Effector memory CD8-positive, alpha-beta T cell (primary cell): ENCODE results near the gene MYOZ2.

Source experiments
- ATAC-seq: fragments of 150-1000 bp; cut with Tn5 transposase; replicated peaks from 2 replicates; pipeline ENCODE4 v1.10.0; 2021; ENCODE audit warnings: mild to moderate bottlenecking, moderate library complexity
- DNase-seq, 3 experiments: peaks; one replicate each; pipeline ENCODE4 v3.0.0; 2021
- H3K27ac Mint-ChIP-seq, 2 donors: one replicate each; pipeline ENCODE4 v1.8.0; 2022; ENCODE audit warnings: mild to moderate bottlenecking in 2 of 2, mixed read lengths in 2 of 2, moderate library complexity in 2 of 2
- H3K27me3 Mint-ChIP-seq, 2 donors: one replicate each; pipeline ENCODE4 v1.8.0; 2022; ENCODE audit warnings: mixed read lengths in 2 of 2
- H3K36me3 Mint-ChIP-seq: one replicate; pipeline ENCODE4 v1.8.0; 2022; ENCODE audit warnings: mild to moderate bottlenecking, moderate library complexity, mixed read lengths; ENCODE audit not compliant: insufficient read depth
- H3K4me1 Mint-ChIP-seq, 2 donors: one replicate each; pipeline ENCODE4 v1.8.0; 2022; ENCODE audit warnings: low read depth in 2 of 2, mixed read lengths in 2 of 2
- H3K4me3 Mint-ChIP-seq, 2 donors: one replicate each; pipeline ENCODE4 v1.8.0; 2022; ENCODE audit warnings: mild to moderate bottlenecking in 2 of 2, mixed read lengths in 2 of 2, moderate library complexity in 2 of 2
- H3K9me3 Mint-ChIP-seq, 2 donors: one replicate each; pipeline ENCODE4 v1.8.0; 2022; ENCODE audit warnings: mixed read lengths in 2 of 2
- total RNA-seq, 9 experiments: gene quantifications; one replicate each; lab custom pipeline; 2026; lab: John Stamatoyannopoulos, UW

Gene MYOZ2
- 0 to 0.18 (median 0) reads per million in 9 experiments for total RNA-seq

DNA sequence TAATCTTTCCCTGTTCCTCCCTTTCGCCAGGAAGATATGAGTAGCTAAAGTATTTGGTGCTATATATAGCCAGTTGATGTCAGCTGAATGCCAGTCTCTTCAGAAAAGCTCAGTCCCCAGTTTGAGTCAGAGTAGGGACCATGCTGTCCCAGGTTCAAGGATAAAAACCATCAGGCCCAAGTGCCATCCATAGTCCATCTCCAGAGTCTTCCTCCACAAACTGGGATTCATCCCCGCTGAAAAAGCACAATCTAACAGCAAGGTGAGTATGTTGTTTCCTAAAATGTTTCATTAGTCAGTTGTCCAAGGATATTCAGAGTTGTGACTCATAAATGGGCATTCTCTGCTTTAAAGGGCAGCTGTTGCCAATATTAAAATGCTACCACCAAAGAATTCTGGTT is at the start of gene MYOZ2:
Gene MYOZ2 (plus strand): TSS at position 112 of the 401 bp plus-strand sequence. CDS start 694 bp downstream, outside the sequence.
- ATAC-seq = no peak
- DNase-seq = no peak
- no peak within 1 kb of the TSS for H3K27ac Mint-ChIP-seq
- H3K9me3 Mint-ChIP-seq = no peaks in the 10 kb centered on the region
- H3K27me3 Mint-ChIP-seq = peaks cover 0 to 7% of the 10 kb centered on the region in 2 donors
- no peak within 1 kb of the TSS for H3K4me3 Mint-ChIP-seq
- no peaks in the 10 kb centered on the region for H3K36me3 Mint-ChIP-seq
- H3K4me1 Mint-ChIP-seq = peaks cover 14 to 15% of the 10 kb centered on the region in 2 donors

GRCh38 chr4:119087121-119087520 is 48.5 kb upstream of the MYOZ2 start:
- ATAC-seq (no peak), DNase-seq (no peak)
- H3K27me3 Mint-ChIP-seq = peaks cover 8 to 11% of the 10 kb centered on the region in 2 donors
- H3K27ac Mint-ChIP-seq = no peak overlapping the region
- H3K4me3 Mint-ChIP-seq = no peak overlapping the region
- H3K9me3 Mint-ChIP-seq = no peaks in the 10 kb centered on the region
- H3K36me3 Mint-ChIP-seq = no peaks in the 10 kb centered on the region
- no peaks in the 10 kb centered on the region for H3K4me1 Mint-ChIP-seq

- H3K4me3 Mint-ChIP-seq = no peak overlapping the region
- H3K27me3 Mint-ChIP-seq = peaks cover 8 to 13% of the 10 kb centered on the region in 2 donors
- H3K4me1 Mint-ChIP-seq = no peaks in the 10 kb centered on the region
- H3K9me3 Mint-ChIP-seq = no peaks in the 10 kb centered on the region
- DNase-seq = no peak
- H3K36me3 Mint-ChIP-seq = no peaks in the 10 kb centered on the region
- no peak overlapping the region for H3K27ac Mint-ChIP-seq
- ATAC-seq = no peak
Observed at GRCh38 chr4:119087656-119088055, 48.0 kb upstream of the MYOZ2 start.

DNA sequence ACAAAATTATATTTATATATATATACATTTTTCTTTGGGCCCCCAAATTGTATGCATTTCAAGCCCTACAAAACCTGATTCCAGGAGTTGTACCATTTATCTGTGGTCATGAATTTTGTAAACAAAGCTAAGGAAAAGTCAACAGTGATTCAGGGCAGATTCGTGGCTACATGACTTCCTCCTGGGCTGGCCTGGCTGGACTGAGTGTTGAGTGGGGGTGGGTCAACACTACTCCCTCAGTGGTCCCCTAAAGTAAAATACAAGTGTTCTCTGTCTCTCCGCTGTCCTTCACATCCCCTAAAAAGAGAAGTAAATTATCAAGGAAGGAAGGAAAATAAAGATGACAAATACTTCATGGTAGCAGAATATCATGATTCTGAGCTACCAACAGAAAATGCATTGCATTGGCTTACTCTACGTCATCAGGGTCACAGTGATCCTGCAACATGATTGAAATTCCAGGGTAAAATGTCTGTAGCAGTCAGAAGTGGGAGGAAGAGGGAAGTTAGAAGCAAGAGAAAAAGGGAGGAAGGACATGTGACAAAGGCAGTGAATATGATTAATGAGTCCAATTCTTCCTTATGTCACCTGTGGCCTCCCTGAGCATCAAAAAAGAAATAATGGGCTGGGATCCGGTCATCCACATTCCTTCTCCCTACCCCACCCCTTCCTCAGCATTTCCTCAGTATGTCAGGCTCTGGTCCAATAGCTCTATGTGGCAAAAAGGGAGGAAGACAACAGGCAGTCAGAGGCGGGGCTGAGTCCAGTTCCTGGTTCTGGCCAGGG is 42.4 kb upstream of the MYOZ2 start:
- Mint-ChIP-seq H3K27me3 (peaks cover 23 to 31% of the 10 kb centered on the region in 2 donors), H3K36me3 (no peaks in the 10 kb centered on the region), H3K4me1 (peaks cover 0 to 15% of the 10 kb centered on the region in 2 donors), H3K9me3 (no peaks in the 10 kb centered on the region), H3K27ac (no peak overlapping the region), H3K4me3 (no peak overlapping the region)
- no peak for DNase-seq
- no peak for ATAC-seq

GRCh38 chr4:119097282-119097900 is 38.2 kb upstream of the MYOZ2 start:
- DNase-seq (no peak), ATAC-seq (no peak)
- Mint-ChIP-seq H3K9me3 (no peaks in the 10 kb centered on the region), H3K4me1 (peaks cover 0 to 15% of the 10 kb centered on the region in 2 donors), H3K27me3 (peaks cover 24 to 39% of the 10 kb centered on the region in 2 donors), H3K27ac (no peak overlapping the region), H3K36me3 (no peaks in the 10 kb centered on the region), H3K4me3 (no peak overlapping the region)

DNA sequence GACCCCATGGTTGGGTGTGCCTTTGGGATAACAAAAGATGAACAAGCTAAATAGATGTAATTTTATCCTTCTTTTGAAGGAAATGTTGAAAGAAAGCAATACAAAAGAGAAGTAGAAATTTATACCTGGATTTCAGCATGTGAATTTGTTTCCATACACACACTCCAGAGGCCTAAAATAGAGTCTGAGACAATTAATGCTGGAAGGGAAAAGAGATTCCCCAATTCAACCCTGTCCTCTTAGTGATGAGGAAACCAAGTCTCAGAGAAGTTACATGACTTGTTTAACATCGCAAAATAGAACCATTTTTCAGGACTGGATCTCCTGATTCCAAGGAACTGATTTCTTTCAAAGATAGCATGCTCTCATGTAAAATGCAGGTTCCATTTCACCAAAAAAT is 37.3 kb upstream of the MYOZ2 start:
- H3K9me3 Mint-ChIP-seq = no peaks in the 10 kb centered on the region
- no peaks in the 10 kb centered on the region for H3K36me3 Mint-ChIP-seq
- ATAC-seq (no peak), DNase-seq (no peak)
- H3K27me3 Mint-ChIP-seq = peaks cover 24 to 35% of the 10 kb centered on the region in 2 donors
- H3K4me1 Mint-ChIP-seq = peaks cover 0 to 15% of the 10 kb centered on the region in 2 donors
- H3K4me3 Mint-ChIP-seq = no peak overlapping the region
- no peak overlapping the region for H3K27ac Mint-ChIP-seq

GRCh38 chr4:119099227-119099810 is 36.3 kb upstream of the MYOZ2 start:
- Mint-ChIP-seq H3K27ac (no peak overlapping the region), H3K4me1 (peaks cover 0 to 15% of the 10 kb centered on the region in 2 donors), H3K27me3 (peaks cover 24 to 30% of the 10 kb centered on the region in 2 donors), H3K36me3 (no peaks in the 10 kb centered on the region), H3K9me3 (no peaks in the 10 kb centered on the region), H3K4me3 (no peak overlapping the region)
- DNase-seq = no peak
- ATAC-seq = no peak

GRCh38 chr4:119100655-119101054 is 35.0 kb upstream of the MYOZ2 start:
- Mint-ChIP-seq H3K4me1 (peaks cover 0 to 9% of the 10 kb centered on the region in 2 donors), H3K27me3 (peaks cover 14 to 17% of the 10 kb centered on the region in 2 donors), H3K36me3 (no peaks in the 10 kb centered on the region), H3K9me3 (no peaks in the 10 kb centered on the region), H3K27ac (no peak overlapping the region), H3K4me3 (no peak overlapping the region)
- no peak for DNase-seq
- ATAC-seq = no peak

GRCh38 chr4:119103263-119103662 is 32.4 kb upstream of the MYOZ2 start:
- H3K36me3 Mint-ChIP-seq = no peaks in the 10 kb centered on the region
- no peak overlapping the region for H3K27ac Mint-ChIP-seq
- no peak overlapping the region for H3K4me3 Mint-ChIP-seq
- peaks cover 19 to 23% of the 10 kb centered on the region in 2 donors for H3K27me3 Mint-ChIP-seq
- DNase-seq = no peak
- no peak for ATAC-seq
- no peaks in the 10 kb centered on the region for H3K4me1 Mint-ChIP-seq
- no peaks in the 10 kb centered on the region for H3K9me3 Mint-ChIP-seq

DNA sequence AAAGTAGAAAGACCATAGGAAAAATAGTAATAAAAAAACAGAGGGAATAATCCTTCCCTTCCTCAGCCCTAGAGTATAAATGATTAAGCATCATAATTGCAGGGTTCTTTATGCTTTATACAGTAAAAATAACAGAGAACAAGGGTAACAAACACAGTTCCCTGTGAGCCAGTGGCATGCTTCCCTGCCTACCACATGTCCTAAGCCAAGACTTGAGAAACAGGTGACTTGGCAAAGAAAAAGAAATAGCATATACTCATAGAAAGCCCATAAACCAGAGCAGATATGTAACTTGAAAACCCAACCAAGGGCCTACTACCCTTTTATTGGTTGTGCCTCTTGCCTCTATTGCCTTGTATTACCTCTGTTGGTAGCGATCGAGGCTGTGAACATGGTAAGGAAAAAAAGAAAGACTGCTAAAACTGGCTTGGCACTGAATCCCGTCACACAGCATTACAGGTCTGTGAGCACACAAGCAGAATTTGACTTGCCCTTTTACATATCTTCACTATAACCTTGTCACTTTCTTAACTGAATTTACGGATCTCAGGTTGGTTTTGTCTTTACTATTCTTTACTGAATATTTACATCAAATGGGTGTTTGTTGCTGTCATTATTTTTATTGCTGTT is 30.9 kb upstream of the MYOZ2 start:
- Mint-ChIP-seq H3K9me3 (no peaks in the 10 kb centered on the region), H3K36me3 (no peaks in the 10 kb centered on the region), H3K4me3 (no peak overlapping the region), H3K27ac (no peak overlapping the region), H3K4me1 (no peaks in the 10 kb centered on the region), H3K27me3 (peaks cover 19 to 23% of the 10 kb centered on the region in 2 donors)
- ATAC-seq (no peak), DNase-seq (no peak)

- DNase-seq (no peak), ATAC-seq (no peak)
- H3K27me3 Mint-ChIP-seq = peaks cover 17 to 19% of the 10 kb centered on the region in 2 donors
- no peaks in the 10 kb centered on the region for H3K4me1 Mint-ChIP-seq
- no peak overlapping the region for H3K27ac Mint-ChIP-seq
- H3K9me3 Mint-ChIP-seq = no peaks in the 10 kb centered on the region
- H3K4me3 Mint-ChIP-seq = no peak overlapping the region
- H3K36me3 Mint-ChIP-seq = no peaks in the 10 kb centered on the region
Observed at GRCh38 chr4:119105605-119106004, 30.0 kb upstream of the MYOZ2 start.

DNA sequence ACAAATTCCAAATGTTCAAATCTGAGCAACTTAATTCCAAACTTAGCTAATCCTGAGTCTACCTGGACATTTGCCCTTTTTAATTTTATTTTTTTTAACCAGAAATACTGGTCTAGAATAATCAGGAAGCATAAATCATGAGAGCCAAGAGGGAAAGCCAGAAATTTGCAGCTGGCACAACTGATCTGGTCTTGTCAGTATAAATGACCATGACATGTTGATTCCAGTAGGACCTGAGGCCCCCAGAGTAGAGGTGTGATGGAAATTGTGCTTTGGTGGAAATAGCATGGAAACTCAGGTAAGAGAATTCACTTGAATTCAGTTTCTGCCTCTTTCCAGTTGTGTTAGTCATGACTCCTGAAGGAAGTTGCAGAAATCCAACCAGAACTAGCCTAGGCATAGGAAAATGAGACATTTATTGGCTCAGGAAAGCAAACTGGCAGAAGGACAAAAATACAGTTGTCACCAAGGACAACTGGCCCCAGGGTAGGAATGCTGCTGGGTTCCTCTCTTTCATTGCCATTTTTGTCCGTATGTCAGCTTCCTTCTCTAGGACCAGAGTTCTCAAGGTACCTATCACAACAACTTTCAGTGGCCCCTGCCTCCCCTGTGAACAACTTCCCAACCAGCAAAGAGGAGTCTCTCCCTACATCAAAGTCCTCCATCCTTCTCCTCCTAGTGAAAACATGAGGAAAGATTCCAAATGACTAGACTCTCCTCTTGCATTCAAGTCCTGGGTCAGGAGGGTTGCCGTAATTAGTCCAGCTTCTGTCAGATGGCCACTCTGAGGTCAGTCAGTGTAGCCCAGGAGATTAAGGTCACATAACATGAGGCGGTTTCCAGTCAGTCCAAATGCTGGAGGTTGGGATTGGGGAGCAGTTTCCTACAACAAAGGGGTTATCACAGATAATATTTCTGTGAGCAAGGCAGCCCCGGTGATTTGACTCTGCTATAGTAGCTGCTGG is 29.3 kb upstream of the MYOZ2 start:
- H3K27me3 Mint-ChIP-seq = peaks cover 11 to 12% of the 10 kb centered on the region in 2 donors
- ATAC-seq (no peak), DNase-seq (no peak)
- H3K27ac Mint-ChIP-seq = no peak overlapping the region
- H3K9me3 Mint-ChIP-seq = no peaks in the 10 kb centered on the region
- H3K36me3 Mint-ChIP-seq = no peaks in the 10 kb centered on the region
- H3K4me3 Mint-ChIP-seq = no peak overlapping the region
- no peaks in the 10 kb centered on the region for H3K4me1 Mint-ChIP-seq
